Upper lobe of left lung (tissue), 6 donors: Measurements from ENCODE around the gene TLR9. TPM values are rescaled to one million over a fixed set of nuclear protein-coding genes. Genes with fewer than 3 reads are reported as not detected.

ENCODE experiments used
- ATAC-seq, 2 donors: fragments of 200-7000 bp; cut with Tn5 transposase; one replicate each; pipeline ENCODE4 v1.9.1; 2022; ENCODE audit warnings: mild to moderate bottlenecking in 2 of 2, moderate library complexity in 2 of 2; ENCODE audit not compliant: low FRiP score in 2 of 2
- DNase-seq, 2 donors: peaks; one replicate each; pipeline ENCODE4 v3.0.0-alpha.2; 2019 to 2020
- H3K27ac ChIP-seq, 4 donors: fragments of 200-600 bp; sonication (generic); one replicate each; pipeline ENCODE4 v1.5.1; 2016 to 2019
- H3K27me3 ChIP-seq, 4 donors: fragments of 200-600 bp; sonication (generic); one replicate each; pipeline ENCODE4 v1.5.1; 2017 to 2019
- H3K36me3 ChIP-seq, 4 donors: fragments of 200-600 bp; sonication (generic); one replicate each; pipeline ENCODE4 v1.5.1; 2016 to 2019
- H3K4me1 ChIP-seq, 4 donors: fragments of 200-600 bp; sonication (generic); one replicate each; pipeline ENCODE4 v1.5.1; 2018 to 2019
- H3K4me3 ChIP-seq, 4 donors: fragments of 200-600 bp; sonication (generic); one replicate each; pipeline ENCODE4 v1.5.1; 2017 to 2019; ENCODE audit warnings: mild to moderate bottlenecking in 2 of 4, moderate library complexity in 1 of 4
- H3K9me3 ChIP-seq, 4 donors: fragments of 200-600 bp; sonication (generic); one replicate each; pipeline ENCODE4 v1.5.1; 2018 to 2019
- CTCF ChIP-seq, 6 experiments: fragments of 450-650 bp in 4 of 6; fragments of 200-600 bp in 2 of 6; sonication (generic) in 2 of 6; IDR thresholded peaks; one replicate each; pipeline ENCODE4 v1.5.1; 2016 to 2019; ENCODE audit warnings: antibody characterized with exemption in 6 of 6
- EP300 ChIP-seq, 4 donors: sonication (generic); formaldehyde crosslinking; IDR thresholded peaks; one replicate each; pipeline ENCODE4 v1.5.1; 2017; ENCODE audit warnings: antibody characterized with exemption in 4 of 4, control low read depth in 2 of 4
- POLR2A ChIP-seq, 4 donors: fragments of 450-650 bp; IDR thresholded peaks; one replicate each; pipeline ENCODE4 v1.5.1; 2016 to 2017; ENCODE audit warnings: antibody characterized with exemption in 4 of 4, mild to moderate bottlenecking in 2 of 4
- POLR2AphosphoS5 ChIP-seq, 2 donors: sonication (generic); formaldehyde crosslinking; IDR thresholded peaks; one replicate each; pipeline ENCODE4 v1.5.1; 2017; ENCODE audit warnings: antibody characterized with exemption in 2 of 2
- WGBS, 2 donors: methylation state at CpG; one replicate each; pipeline ENCODE4 v1.1.5; 2017 to 2018; 5-methylcytosine and 5-hydroxymethylcytosine counted together
- total RNA-seq, 6 donors: library from RNA; depleted of rRNA in 4 of 6; stranded (reverse); fragments of >200 nt in 4 of 6; gene quantifications; one replicate each; pipeline versions ENCODE4 v1.1.0 to v1.2.1, GENCODE V29; 2016 to 2021
- donor health status: DM: no; HTN: no; CAD: no; lungs with moderate emphysema.
- donor health status: DM: no; HTN: yes; CAD: no; lungs with severe emphysema.

Gene TLR9
- total RNA-seq, 6 donors from 2014 or later, result 0.29 to 1.1 TPM; not detected in 4

GRCh38 chr3:52228751-52229291, 3.4 kb upstream of the TLR9 start:
- Histone ChIP-seq H3K36me3 (peaks cover 21 to 60% (median 47%) of the 10 kb centered on the region in 4 donors), H3K27me3 (no peaks in the 10 kb centered on the region), H3K9me3 (no peaks in the 10 kb centered on the region), H3K27ac (no peak overlapping the region), H3K4me1 (peaks cover 0 to 13% (median 4%) of the 10 kb centered on the region in 4 donors), H3K4me3 (no peak overlapping the region)
- WGBS, 2 donors, result 91 to 98% methylated on average over 9 to 19 of the region's 21 CpGs
- ATAC-seq, result no peak
- TF ChIP-seq CTCF (IDR thresholded peaks at IDR 0.05), result no peak
- no peak for TF ChIP-seq EP300 (IDR thresholded peaks at IDR 0.05)
- no peak for TF ChIP-seq POLR2AphosphoS5 (IDR thresholded peaks at IDR 0.05)
- no peak for TF ChIP-seq POLR2A (IDR thresholded peaks at IDR 0.05)
- DNase-seq, result peak in 1 of 2 donors; percentile 16

- ATAC-seq (no peak), DNase-seq (peak in 1 of 2 donors; percentile 19)
- TF ChIP-seq POLR2AphosphoS5 (IDR thresholded peaks at IDR 0.05) (no peak), POLR2A (IDR thresholded peaks at IDR 0.05) (no peak), CTCF (IDR thresholded peaks at IDR 0.05) (no peak), EP300 (IDR thresholded peaks at IDR 0.05) (no peak)
- H3K27me3 ChIP-seq, result no peaks in the 10 kb centered on the region
- no peak overlapping the region for H3K27ac ChIP-seq
- peaks cover 21 to 58% (median 46%) of the 10 kb centered on the region in 4 donors for H3K36me3 ChIP-seq
- H3K4me3 ChIP-seq, result no peak overlapping the region
- no peaks in the 10 kb centered on the region for H3K9me3 ChIP-seq
- H3K4me1 ChIP-seq, result peaks cover 0 to 12% (median 4%) of the 10 kb centered on the region in 4 donors
- WGBS, 2 donors, result 85 to 90% methylated on average over 9 to 10 of the region's 10 CpGs
These were observed 2.8 kb upstream of the TLR9 start for GRCh38 chr3:52228266-52228665.

DNA sequence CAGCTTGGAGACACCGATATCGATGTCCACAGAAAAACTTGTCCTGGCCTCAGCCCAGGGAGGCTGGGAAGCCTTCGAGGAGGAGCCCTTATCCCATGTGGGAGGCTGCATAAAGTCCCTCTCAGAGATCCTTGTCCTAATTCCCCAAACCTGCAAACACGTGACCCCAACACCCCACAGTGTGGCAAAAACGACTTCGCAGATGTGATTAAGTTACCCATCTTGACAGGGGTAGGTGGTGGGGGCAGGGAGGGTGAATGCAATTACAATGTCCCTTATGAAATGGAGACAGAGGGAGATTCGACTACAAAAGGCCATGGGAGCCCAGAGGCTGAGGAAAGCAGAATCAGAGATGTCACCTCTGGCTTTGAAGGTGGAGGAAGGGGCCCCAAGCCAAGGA, 2.3 kb upstream of the TLR9 start:
- Histone ChIP-seq H3K27ac (no peak overlapping the region), H3K4me1 (peaks cover 0 to 8% (median 4%) of the 10 kb centered on the region in 4 donors), H3K27me3 (no peaks in the 10 kb centered on the region), H3K4me3 (no peak overlapping the region), H3K36me3 (peaks cover 21 to 53% (median 43%) of the 10 kb centered on the region in 4 donors), H3K9me3 (no peaks in the 10 kb centered on the region)
- ATAC-seq (no peak), DNase-seq (no peak)
- 83 to 85% methylated on average over 4 to 7 of the region's 7 CpGs for WGBS, 2 donors
- no peak for TF ChIP-seq EP300 (IDR thresholded peaks at IDR 0.05)
- TF ChIP-seq POLR2A (IDR thresholded peaks at IDR 0.05), result no peak
- no peak for TF ChIP-seq POLR2AphosphoS5 (IDR thresholded peaks at IDR 0.05)
- TF ChIP-seq CTCF (IDR thresholded peaks at IDR 0.05), result no peak

DNA sequence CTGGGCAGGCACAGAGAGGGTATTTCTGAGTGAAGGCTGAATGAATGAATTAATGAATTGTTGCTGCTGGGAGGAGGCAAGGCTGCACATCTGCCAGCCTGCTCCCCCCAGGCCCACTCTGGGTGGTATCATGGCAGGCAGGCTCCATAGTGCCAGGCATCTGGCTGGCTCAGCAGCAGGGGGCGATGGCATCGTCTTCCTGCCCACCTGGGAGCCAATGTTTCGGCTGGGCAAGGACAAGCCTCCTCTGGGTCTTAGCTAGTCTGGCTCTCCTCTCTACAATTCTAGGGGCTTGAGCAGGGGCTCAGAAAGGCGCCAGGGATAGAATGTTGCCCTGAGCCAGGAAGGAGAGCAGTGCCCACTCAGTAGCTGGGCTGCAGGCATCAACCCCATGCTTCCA, 1.7 kb upstream of the TLR9 start:
- DNase-seq, result no peak
- 84 to 100% methylated on average over 1 to 4 of the region's 4 CpGs for WGBS, 2 donors
- no peak overlapping the region for H3K4me3 ChIP-seq
- H3K27ac ChIP-seq, result no peak overlapping the region
- no peaks in the 10 kb centered on the region for H3K27me3 ChIP-seq
- TF ChIP-seq EP300 (IDR thresholded peaks at IDR 0.05) (no peak), CTCF (IDR thresholded peaks at IDR 0.05) (no peak), POLR2A (IDR thresholded peaks at IDR 0.05) (no peak), POLR2AphosphoS5 (IDR thresholded peaks at IDR 0.05) (no peak)
- peaks cover 21 to 48% (median 40%) of the 10 kb centered on the region in 4 donors for H3K36me3 ChIP-seq
- peaks cover 0 to 8% (median 4%) of the 10 kb centered on the region in 4 donors for H3K4me1 ChIP-seq
- ATAC-seq, result no peak
- H3K9me3 ChIP-seq, result no peaks in the 10 kb centered on the region
